ENCODE measurements around the gene STEAP3.

- TF ChIP-seq CTCF (conservative IDR thresholded peaks at IDR 0.05; ENCODE audit: low read length) = no peak
- no peak for TF ChIP-seq EZH2phosphoT487 (IDR thresholded peaks at IDR 0.05; ENCODE audit: borderline replicate concordance)
These were observed 914 bp downstream of the STEAP3 start for GRCh38 chr2:119224391-119225104.

All from Loucy (cell line).